Ovary (tissue), 3 donors: ENCODE data around the gene ARMH3.
"Not testable (repeated sequence)": the region's sequence is repeated elsewhere in the genome, so short reads cannot be mapped to it uniquely, and the experiment has no call there.

ENCODE experiments used
- POLR2A ChIP-seq: fragments of 450-650 bp; IDR thresholded peaks from one replicate; pipeline ENCODE4 v1.6.1; 2017; ENCODE audit warnings: antibody characterized with exemption, mild to moderate bottlenecking, moderate library complexity
- TF ChIP-seq, protein P1 (sequence below), 3 donors: fragments of 450-650 bp in 2 of 3; fragments of 200-600 bp in 1 of 3; IDR thresholded peaks; one replicate each; pipeline versions ENCODE4 v1.5.1 to v1.8.0; 2016 to 2022; ENCODE audit warnings: antibody characterized with exemption in 3 of 3, mild to moderate bottlenecking in 1 of 3
- donor health status: DM: no; HTN: no; CAD: no.

- TF ChIP-seq, protein P1, sequence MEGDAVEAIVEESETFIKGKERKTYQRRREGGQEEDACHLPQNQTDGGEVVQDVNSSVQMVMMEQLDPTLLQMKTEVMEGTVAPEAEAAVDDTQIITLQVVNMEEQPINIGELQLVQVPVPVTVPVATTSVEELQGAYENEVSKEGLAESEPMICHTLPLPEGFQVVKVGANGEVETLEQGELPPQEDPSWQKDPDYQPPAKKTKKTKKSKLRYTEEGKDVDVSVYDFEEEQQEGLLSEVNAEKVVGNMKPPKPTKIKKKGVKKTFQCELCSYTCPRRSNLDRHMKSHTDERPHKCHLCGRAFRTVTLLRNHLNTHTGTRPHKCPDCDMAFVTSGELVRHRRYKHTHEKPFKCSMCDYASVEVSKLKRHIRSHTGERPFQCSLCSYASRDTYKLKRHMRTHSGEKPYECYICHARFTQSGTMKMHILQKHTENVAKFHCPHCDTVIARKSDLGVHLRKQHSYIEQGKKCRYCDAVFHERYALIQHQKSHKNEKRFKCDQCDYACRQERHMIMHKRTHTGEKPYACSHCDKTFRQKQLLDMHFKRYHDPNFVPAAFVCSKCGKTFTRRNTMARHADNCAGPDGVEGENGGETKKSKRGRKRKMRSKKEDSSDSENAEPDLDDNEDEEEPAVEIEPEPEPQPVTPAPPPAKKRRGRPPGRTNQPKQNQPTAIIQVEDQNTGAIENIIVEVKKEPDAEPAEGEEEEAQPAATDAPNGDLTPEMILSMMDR (IDR thresholded peaks at IDR 0.05): not testable (repeated sequence)
- TF ChIP-seq POLR2A: not testable (repeated sequence)
Measured at GRCh38 chr10:102035807-102036206, 20.2 kb downstream of the ARMH3 start.
